Measurements from ENCODE around the gene RUNX2.

RUNX2 gene

GRCh38 chr6:45563041-45563440, 234.9 kb downstream of the RUNX2 start:
- no peak for DNase-seq

DNA sequence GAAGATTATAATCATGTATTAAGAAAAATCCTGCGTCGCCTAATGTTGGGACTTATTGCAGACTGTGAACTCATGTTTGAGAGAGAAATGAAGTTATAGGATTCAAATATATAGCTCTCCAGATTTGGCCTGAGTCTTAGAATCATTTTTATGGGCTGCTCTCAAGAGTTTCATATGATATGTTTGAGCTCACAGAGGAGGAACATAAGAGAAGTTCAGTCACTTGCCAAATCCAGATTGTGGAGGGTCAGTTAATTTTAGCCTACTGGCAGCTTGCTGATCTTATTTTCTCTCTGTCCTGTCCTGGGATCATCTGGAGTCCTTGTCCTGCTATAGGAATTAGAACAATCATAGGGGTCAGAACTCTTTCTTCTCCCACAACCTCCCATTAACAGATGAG, 235.7 kb downstream of the RUNX2 start:
- DNase-seq: no peak

DNA sequence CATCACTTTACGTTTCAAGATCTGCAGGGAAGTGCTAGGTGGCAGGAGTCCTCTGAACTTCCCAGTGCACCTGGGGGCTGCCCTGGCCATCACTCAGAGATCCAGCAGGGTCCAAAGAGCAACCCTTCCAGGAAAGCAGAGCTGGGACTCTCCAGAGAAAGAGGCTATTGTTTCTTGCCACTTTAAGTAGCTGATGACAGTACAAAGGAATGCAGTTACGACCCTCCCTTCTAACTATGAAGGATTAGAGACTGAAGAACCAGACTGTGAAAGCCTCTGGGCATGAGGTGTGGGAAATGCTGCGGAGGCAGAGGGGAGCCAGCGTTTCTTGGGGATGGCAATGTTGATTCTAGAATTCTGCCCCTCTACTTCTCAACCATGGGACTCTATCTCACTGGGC, 238.8 kb downstream of the RUNX2 start:
- no peak for DNase-seq

DNA sequence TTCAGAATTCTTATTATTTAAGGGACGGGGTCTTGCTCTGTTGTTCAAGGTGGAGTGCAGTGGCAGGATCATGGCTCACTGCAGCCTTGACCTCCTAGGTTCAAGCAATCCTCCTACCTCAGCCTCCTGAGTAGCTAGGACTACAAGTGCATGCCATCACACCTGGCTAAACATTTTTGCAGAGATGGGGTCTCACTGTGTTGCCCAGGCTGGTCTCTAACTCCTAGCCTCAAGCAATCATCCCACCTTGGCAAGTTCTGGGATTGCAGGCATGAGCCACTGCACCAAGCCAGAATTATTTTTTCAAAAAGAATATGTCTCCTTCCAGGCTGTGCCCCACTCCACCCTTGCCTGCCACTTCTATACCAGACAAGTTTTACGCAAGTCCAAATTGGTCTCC, 239.7 kb downstream of the RUNX2 start:
- no peak for DNase-seq

DNA sequence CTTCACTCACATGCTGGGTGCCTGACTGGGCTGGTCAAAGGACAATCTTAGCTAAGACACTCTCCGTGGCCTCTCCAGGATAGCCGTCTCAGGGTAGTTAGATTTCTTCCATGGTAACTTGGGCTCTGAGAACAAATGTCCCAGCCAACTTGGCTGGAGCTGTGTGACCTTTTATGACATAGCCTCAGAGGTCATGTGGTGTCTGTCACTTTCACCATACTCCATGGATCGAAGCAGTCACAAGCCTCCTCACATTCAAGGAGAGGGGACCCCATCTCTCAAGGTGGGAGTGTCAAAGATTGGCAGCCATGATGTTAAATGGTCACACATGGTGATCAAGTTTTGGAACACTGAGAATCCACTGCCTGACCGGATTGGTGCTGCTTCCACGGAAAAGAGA, 240.5 kb downstream of the RUNX2 start:
- DNase-seq: no peak

- no peak for DNase-seq
Measured at GRCh38 chr6:45569210-45569945, 241.2 kb downstream of the RUNX2 start.

GRCh38 chr6:45571159-45571558, 243.0 kb downstream of the RUNX2 start:
- DNase-seq: no peak

DNA sequence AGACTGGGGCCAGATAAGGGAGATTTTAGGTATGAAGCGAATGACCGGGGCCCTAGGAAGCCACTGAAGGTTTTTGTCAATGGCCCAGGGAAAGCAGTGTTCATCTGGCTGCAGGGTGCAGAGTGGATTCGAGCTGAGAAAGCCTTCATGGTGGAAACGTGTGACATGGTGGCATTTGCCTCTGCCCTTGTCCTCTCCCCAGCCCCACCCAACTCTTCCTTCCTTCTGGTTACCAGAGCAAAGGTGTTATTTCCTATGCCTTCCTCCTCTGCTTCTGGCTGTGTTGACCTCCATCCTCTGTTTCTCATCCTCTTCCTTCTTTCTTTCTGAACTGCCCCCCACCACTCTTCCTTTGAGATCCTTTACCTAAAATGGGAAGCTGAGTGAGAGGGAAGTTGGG, 244.7 kb downstream of the RUNX2 start:
- DNase-seq: peak; percentile 8

GRCh38 chr6:45574014-45574461, 245.9 kb downstream of the RUNX2 start:
- DNase-seq: no peak

DNA sequence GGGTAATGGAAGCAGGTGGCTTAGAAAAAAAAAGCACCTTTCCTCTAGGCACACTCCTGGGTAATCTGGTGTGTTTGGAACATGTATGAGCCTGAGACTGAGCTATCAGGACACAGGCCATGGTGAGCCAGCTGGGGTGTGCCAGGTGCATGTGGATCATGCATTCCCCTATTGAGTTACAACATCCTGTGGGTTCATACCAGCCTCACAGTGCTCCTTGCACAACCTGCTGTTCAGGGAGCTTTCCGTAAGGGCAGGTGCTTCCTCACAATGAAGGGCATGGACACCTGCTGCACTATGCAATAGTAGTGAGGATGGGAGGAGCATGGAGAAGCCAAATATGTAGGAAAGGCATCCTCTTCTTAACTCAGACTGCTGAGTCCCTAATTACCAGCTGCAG, 246.8 kb downstream of the RUNX2 start:
- DNase-seq: no peak

- DNase-seq: no peak
Measured at GRCh38 chr6:45576648-45577624, 248.8 kb downstream of the RUNX2 start.

- no peak for DNase-seq
Measured at GRCh38 chr6:45577836-45578504, 249.8 kb downstream of the RUNX2 start.

- DNase-seq: peak; percentile 27
Measured at GRCh38 chr6:45584127-45584526, 256.0 kb downstream of the RUNX2 start.

GRCh38 chr6:45586216-45587171, 258.4 kb downstream of the RUNX2 start:
- DNase-seq: peak; percentile 86

GRCh38 chr6:45587229-45588060, 259.3 kb downstream of the RUNX2 start:
- no peak for DNase-seq

DNA sequence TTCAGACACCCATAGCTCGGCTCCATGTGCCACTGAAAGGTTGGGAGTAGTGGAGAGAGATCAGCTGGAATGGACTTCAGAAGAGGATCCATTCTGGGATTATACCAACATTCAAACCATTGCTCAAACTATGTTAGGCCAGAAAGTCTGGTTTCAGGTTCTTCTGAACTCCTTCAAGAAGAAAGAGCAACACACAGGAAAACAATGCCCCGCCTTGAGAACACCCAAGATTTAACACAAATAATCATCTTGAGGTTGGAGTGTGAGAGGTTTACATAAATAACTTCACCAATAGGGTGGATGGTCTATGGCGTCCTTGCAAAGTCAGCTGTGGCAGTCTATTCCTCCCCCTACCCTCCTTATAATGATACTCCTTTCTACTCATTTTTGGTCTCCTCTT, 261.2 kb downstream of the RUNX2 start:
- DNase-seq: no peak

- DNase-seq: no peak
Measured at GRCh38 chr6:45590226-45590625, 262.1 kb downstream of the RUNX2 start.

- DNase-seq: no peak
Measured at GRCh38 chr6:45590696-45591184, 262.6 kb downstream of the RUNX2 start.

GRCh38 chr6:45591306-45591705, 263.2 kb downstream of the RUNX2 start:
- no peak for DNase-seq

DNA sequence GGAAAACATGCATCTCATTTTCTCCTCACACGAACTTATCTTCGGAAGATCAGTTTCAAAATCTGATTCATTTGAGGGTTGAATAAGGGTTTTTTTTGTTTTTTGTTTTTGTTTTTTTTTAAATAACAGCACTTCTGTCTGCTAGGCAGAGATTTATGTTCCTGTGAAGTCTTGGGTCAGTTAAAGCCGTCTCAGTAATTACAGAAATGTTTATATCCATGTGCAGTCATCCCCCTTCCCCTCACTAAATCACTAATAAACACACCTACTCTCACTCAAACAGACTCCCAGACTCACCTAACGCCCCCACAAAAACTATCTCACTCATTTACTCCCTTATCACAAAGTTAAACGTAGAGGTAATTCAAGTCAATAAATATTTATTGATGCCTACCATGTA, 263.8 kb downstream of the RUNX2 start:
- no peak for DNase-seq

DNA sequence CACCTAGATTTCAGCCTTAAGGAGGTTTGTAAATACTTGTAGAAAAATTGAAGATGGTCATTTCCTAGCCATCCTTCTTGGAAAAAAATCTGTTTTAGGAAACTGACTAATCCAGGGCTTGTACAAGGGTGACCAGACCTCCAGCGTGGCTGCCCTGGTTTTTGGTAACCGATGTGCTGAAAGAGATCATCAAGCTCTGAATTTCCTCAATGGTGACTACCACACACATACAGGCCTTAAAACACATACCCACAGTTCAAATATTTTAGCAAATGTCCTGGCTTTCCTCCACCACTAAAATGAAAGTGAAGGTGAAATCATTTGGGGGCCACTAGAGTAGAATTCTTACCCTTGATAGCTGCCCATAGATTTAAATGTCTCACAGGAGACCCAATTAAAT, 264.9 kb downstream of the RUNX2 start:
- no peak for DNase-seq

Data from CD4-positive, alpha-beta T cell treated with Interleukin-21 for 1 hour (primary cell).